GM13977 (cell line): ENCODE results near the gene CMTM1.

Experiments used
- DNase-seq: peaks from one replicate; pipeline ENCODE4 v3.0.0; 2012; ENCODE audit warnings: low spot score
- CTCF ChIP-seq: IDR thresholded peaks from 2 replicates; pipeline ENCODE4 v1.5.1; 2012; ENCODE audit warnings: mild to moderate bottlenecking, control low read depth; ENCODE audit not compliant: insufficient read depth; ENCODE audit errors: extremely low read depth, missing control alignments
- in situ Hi-C: fragments of 300-500 bp; cut with MboI; formaldehyde crosslinking; loops from one replicate; pipeline ENCODE4 v1.12.0; 2022; ENCODE audit warnings: low sequenced_read_pairs, low pct_unique_long_range_greater_than_20kb, mixed read lengths, inconsistent platforms; ENCODE audit not compliant: unreplicated experiment

The CMTM1 gene

GRCh38 chr16:66551348-66551759, 14.9 kb upstream of the CMTM1 start:
- TF ChIP-seq CTCF: peak; percentile 18
- in situ Hi-C loops: no loop called here
- DNase-seq: peak; percentile 63

DNA sequence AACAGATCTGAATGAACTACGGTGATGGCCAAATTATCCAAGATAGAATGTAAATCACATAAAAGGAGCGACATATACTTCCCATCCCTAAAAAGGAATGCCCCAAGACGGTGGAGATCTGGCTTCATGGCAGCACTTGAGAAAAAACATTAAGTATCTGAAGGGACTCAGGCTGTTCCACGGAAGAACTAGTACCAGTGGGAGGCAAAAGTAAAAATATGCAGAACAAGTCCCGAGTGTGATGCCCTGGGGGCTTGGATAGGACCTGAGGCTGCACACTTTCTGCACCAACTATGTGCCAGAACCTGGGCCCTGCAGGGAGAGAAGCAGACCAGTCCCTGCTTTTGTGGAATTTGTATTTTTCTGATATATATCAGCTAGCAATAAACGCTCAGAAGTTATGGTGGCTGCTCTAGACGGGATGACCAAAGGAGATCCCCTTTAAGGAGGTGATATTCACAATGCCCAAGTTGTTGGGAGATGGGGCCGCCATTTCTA, 14.4 kb upstream of the CMTM1 start:
- DNase-seq: no peak
- TF ChIP-seq CTCF: no peak
- in situ Hi-C loops: no loop called here

DNA sequence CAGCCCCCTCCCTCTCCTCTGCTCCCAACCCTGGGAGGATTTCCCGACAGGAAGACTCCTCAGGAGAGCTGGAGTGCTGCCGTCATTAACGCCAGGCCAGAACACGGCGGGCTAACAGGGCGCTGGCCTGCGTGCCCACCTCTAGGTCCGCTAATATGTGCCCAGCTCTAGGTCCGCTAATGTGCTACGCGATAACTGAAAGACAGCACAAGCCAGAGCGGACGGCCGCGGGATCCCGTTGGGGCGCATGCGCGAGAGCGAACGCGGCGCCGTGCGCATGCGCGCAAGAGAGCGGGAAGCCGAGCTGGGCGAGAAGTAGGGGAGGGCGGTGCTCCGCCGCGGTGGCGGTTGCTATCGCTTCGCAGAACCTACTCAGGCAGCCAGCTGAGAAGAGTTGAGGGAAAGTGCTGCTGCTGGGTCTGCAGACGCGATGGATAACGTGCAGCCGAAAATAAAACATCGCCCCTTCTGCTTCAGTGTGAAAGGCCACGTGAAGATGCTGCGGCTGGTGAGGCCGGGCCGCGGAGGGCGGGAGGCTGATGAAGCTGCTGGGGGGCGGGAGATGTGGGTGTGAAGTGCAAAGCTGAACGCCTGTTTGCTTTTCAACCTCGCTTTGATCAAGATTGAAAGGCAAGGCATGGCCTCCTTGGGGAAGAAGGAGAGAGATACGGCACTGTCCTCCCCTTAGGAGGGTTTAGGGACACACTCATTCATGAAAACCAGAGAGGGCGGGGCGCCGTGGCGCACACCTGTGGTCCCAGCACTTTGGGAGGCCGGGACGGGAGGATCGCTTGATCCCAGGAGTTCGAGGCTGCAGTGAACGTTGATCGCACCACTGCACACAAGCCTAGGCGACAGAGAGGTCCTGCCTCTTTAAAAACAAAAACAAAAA, 13.7 kb upstream of the CMTM1 start, which contains the start of gene CKLF:
TSS of gene CKLF (plus strand) at position 291 of the 892 bp plus-strand sequence. CDS start at position 431, 140 bp downstream.
- TF ChIP-seq CTCF: no peak
- peak; percentile 95 for DNase-seq
- in situ Hi-C loops: no loop called here

GRCh38 chr16:66553223-66553622, 13.0 kb upstream of the CMTM1 start:
- no peak for TF ChIP-seq CTCF
- in situ Hi-C loops: no loop called here
- no peak for DNase-seq

- no peak for TF ChIP-seq CTCF
- in situ Hi-C loops: no loop called here
Measured at GRCh38 chr16:66554021-66554420, 12.2 kb upstream of the CMTM1 start.

DNA sequence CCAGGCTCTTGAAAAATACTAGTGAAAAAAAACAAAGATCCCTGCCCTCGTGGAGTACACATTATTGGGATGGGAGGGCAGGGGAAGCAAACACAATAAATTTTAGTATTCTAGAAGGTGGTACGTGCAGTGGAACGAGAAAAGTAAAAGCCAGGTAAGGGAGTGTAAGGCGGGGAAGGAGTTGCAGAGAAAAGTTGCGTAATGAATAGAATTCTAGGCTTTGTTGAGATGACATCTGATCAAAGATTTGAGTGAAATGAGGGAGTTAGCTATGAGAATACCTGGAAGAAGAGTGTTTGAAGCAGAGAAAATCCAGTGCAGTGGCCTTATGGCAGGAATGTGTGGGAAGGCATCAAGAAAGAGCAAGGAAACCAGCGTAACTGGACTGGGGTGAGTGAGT, 11.7 kb upstream of the CMTM1 start:
- in situ Hi-C loops: no loop called here
- no peak for DNase-seq
- no peak for TF ChIP-seq CTCF

More at GRCh38 chr16:66554021-66554420, 12.2 kb upstream of the CMTM1 start:
- no peak for DNase-seq
